PFSK-1 (cell line): ENCODE data around the gene RASAL3.

Experiments
- POLR2AphosphoS5 ChIP-seq: IDR thresholded peaks from 2 replicates; pipeline ENCODE4 v1.6.1; 2012; ENCODE audit warnings: low read depth, mild to moderate bottlenecking, control low read depth, low read length, moderate library complexity
- REST ChIP-seq, 2 experiments: IDR thresholded peaks; 2 replicates each; pipeline versions ENCODE4 v1.6.1 to v1.8.0; 2011 to 2012; ENCODE audit warnings: low read depth in 2 of 2, low read length in 2 of 2, control low read depth in 1 of 2, inconsistent platforms in 1 of 2, mild to moderate bottlenecking in 1 of 2, moderate library complexity in 1 of 2; ENCODE audit not compliant: insufficient read depth in 1 of 2
- SIN3A ChIP-seq: IDR thresholded peaks from 2 replicates; pipeline ENCODE4 v1.6.1; 2012; ENCODE audit warnings: mild to moderate bottlenecking, low read length, moderate library complexity, borderline replicate concordance; ENCODE audit not compliant: insufficient read depth
- TAF1 ChIP-seq: IDR thresholded peaks from 2 replicates; pipeline ENCODE4 v1.6.1; 2012; ENCODE audit warnings: low read length, control low read depth, borderline replicate concordance; ENCODE audit not compliant: insufficient read depth

- TF ChIP-seq POLR2AphosphoS5 (no peak), TAF1 (no peak), REST (IDR thresholded peaks at IDR 0.05; ENCODE audit: insufficient read depth in 1 of 2, low read depth in 2 of 2, low read length in 2 of 2) (no peak), SIN3A (no peak)
Measured at GRCh38 chr19:15502264-15502663, 37.9 kb upstream of the RASAL3 start.
